GM21390 (cell line): ENCODE data around the gene TAF1A.
"Not testable (repeated sequence)": the region's sequence is repeated elsewhere in the genome, so short reads cannot be mapped to it uniquely, and the experiment has no call there.

Source experiments
- ATAC-seq: cut with Tn5 transposase; IDR thresholded peaks from one replicate; pipeline ENCODE4 v1.9.1; 2021; ENCODE audit not compliant: unreplicated experiment

The TAF1A gene

DNA sequence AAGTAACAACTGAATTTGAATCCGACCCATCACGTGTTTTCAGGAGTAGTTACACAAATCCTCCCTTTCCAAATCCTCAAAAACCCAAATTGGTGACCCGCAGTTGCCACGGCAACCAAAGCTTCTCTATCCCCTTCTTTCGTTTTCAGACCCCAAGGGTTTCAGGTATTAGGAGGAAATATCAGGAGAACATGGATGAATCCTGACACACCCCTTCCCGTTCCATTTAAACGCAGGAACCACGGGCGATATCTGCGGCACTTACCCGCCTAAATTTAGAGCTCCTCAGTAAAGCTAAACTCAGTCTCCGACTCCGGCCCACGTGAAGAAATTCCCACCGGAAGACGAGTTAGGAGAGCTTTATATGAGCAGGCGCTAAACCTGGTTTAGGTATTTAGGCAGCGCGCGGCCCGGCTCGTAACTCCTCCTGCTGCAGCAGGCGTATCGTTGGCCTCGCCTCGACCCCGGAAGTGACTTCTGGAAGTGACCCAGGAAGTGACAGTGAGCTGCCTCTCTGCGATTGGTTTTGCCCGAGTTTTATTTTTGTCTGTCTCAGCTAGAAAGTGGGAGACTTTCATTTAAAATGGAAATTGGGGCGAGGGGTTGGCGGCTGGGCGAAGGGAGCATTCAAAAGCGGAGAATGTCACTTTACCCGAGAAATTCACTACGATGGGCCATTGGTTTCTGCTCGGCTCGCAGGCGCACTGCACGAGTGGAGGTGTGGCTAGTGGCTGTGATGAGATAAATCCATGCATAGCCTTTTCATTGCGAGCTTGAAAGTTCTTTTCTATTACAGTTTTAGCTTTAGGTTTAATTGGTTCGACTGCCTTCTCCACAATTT, at the start of gene TAF1A:
Gene TAF1A, minus strand, starts transcription at position 472 of the 841 bp plus-strand sequence.
- ATAC-seq: peak; percentile 99

DNA sequence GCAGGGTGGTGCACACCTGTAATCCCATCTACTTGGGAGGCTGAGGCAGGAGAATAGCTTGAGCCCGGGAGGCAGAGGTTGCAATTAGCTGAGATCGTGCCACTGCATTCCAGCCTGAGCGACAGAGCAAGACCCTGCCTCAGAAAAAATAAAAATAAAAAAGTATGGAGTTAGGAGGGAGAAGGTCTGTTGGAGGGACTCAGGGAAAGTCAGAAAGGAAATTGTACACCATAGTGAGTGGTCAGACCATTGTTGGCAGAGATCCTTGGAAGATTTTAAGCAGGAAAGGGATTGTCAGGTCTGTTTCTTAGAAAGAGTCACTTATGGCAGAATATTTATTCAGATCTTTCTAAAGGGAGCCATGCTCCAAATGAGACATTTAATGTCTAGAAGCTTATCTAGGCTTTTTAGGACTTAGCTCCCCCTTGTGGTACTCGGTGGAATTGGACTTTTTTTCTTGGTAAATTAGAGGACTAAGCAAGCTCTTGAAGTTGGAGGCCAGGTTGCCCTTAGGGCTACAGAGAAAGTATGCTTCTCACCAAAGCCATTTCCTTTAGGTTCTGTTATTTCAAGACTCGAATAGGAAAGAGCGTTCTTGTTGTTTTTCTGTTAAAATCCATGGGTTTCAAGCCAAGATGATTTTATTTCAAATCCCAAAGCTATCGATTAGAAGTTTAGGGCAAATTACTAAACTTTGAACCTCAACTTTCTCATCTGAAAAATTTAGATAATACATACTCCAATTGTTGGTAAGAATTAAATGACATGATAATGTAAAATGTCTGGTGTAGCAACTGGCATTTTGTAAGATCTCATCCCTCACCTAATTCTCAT, 44.7 kb upstream of the TAF1A start:
- ATAC-seq: peak; percentile 90

- ATAC-seq: no peak
Observed at GRCh38 chr1:222632749-222633148, 43.0 kb upstream of the TAF1A start.

DNA sequence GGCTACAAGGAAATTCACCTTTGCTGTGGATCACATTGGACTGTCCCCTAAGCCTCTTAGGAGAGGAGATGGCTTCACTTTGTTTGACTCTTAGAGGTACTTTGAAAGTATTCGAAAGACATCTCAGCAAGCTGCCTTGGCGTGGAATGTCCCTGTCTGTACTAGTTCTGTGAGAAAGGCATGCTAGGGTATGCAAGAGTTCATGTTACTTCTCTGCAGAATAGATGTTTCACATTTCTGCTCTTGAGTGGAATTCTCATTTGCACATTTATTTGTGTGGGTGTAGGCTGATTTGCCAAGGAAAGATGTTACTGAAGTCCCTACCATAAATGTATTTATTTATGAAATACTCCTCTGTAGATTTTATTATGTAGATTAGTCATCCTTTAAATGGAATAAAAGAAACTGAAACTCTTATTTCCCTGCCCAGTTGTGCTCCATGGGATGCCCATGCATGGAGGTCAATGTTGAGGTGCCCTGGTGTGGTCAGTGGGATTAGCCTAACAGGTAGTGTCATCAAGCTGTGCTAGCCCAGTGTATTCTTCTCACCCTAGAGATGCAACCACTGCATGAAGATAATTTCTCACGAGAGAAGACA, 42.0 kb upstream of the TAF1A start:
- no peak for ATAC-seq

DNA sequence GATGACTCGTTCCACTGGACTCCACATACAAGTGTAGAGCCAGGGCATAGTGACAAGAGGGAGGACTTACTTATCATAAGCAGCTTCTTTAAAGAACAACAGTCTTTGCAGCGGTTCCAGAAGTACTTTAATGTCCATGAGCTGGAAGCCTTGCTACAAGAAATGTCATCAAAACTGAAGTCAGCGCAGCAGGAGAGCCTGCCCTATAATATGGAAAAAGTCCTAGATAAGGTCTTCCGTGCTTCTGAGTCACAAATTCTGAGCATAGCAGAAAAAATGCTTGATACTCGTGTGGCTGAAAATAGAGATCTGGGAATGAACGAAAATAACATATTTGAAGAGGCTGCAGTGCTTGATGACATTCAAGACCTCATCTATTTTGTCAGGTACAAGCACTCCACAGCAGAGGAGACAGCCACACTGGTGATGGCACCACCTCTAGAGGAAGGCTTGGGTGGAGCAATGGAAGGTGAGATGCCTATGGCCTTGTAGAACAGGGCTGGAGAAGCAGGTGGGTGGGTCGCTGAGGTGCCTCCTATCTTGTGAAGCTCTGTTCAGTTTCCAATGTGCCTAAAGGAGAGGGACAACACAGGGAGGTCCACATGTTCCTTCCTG, 40.3 kb upstream of the TAF1A start:
- no peak for ATAC-seq

DNA sequence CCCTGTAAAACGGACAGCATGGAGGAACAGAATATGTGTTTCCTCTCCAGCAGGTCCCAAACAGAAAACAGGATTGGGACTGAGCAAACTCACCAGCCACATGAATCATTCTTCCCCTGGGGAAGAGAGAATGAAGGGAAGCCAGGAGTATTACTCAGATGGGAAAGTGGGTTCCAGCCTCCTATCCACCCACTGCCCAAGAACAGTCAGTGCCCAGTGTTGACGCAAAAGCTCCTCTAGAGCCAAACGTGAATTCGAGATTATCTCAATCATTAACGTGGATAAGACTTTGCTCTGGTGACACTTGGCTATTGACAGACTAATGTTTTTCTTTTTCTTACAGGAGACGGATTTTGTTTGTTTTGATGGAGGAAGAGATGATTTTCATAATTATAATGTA, 37.5 kb upstream of the TAF1A start:
- ATAC-seq: no peak

DNA sequence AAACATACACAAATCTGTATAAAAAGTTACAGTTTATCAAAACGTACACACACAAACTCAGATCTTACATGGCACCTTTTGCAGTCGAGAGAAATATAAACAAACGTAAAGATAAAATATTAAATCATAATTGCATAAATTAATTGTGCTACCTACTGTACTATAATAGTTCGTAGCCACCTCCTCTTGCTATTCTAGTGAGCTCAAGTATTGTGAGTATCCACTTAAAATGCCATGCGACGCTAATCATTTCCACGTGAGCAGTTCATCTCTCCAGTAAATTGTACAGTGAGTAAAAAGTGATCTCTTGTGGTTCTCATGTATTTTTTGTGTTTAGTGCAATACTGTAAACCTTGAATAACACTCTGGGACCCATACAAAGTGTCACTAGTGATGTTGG, 34.5 kb upstream of the TAF1A start:
- ATAC-seq: no peak

GRCh38 chr1:222623458-222623857, 33.7 kb upstream of the TAF1A start:
- no peak for ATAC-seq

DNA sequence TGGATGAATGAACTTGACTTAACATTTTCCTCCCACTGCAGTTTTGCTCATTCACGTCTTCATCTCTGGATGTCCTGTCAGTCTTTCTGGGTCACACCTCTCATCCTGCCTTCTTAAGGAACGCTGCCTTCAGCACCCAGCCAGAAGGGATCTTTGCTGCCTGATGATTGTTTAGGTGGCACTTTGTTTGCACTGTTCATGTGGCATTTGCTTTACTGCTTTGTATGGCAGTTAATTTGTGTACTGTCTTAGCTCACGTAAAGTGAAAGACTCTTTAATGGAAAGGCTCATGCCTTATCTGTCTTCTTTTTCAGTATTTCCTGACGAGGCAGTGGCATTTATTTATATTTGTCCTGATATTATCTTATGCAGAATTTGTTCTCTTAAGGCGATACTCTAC, 33.0 kb upstream of the TAF1A start:
- no peak for ATAC-seq

DNA sequence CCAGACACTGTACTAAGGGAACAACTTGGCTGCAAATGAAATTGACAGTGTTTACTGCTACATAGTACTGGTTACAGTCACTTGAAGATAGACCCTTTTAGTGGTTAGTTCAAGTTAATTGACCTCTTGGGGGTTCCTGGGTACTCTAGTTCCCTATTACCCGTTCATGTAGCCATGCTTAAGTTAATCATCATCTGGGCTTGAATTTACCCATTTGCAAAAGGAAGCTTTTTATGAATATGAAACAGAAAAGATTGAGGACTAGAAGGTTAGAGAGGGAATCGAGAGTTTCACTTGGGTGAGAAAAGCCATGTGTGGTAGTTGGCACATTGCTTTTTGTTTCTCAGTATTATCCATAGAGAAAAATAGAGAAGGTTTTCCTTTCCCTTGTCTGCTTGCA, 30.8 kb upstream of the TAF1A start:
- ATAC-seq: no peak

GRCh38 chr1:222618880-222619596, 29.3 kb upstream of the TAF1A start:
- ATAC-seq: no peak

- ATAC-seq: peak; percentile 62
Observed at GRCh38 chr1:222618001-222618879, 28.5 kb upstream of the TAF1A start, which contains the start of gene MIA3. Gene MIA3, plus strand, starts transcription at chr1:222618097. Its CDS starts 14 bp downstream, at chr1:222618111.

- peak; percentile 84 for ATAC-seq
Observed at GRCh38 chr1:222617367-222617951, 27.7 kb upstream of the TAF1A start.

- no peak for ATAC-seq
Observed at GRCh38 chr1:222616525-222616924, 26.8 kb upstream of the TAF1A start.

DNA sequence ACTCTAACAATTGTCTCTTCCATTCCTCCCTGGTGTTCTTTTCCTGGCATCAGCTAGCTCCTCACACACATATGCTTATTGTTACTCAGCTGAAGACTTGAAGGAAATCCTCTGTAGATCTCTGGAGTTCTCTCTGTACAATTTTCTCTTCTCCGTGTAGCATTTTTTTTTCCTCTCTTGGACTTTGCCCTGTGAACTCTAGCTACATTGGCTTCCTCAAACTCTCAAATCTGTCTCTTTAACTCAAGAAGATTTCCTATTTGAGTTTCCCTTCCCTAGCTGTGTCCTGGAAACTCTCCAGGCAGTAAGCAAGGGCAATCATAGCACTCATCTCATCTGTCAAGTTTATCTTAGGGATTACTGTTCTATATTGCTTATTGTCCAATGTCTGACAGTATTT, 23.9 kb upstream of the TAF1A start:
- no peak for ATAC-seq

DNA sequence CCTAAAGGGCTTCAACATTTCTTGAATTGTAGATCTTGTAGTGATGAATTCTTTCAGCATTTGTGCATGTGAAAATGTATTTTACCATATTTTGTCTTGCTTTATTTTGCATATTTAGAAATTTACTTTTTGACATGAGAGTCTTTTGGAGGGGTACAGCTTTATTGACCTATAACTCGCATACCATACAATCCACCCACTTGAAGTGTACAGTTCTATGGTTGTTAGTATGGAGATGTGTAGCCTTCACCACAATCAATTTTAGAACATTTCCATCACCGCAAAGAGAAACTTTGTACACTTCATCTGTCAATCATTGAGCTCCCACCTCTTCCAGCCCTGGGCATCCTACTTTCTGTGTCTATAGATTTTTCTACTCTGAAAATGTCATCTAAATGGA, 21.0 kb upstream of the TAF1A start:
- ATAC-seq: no peak

DNA sequence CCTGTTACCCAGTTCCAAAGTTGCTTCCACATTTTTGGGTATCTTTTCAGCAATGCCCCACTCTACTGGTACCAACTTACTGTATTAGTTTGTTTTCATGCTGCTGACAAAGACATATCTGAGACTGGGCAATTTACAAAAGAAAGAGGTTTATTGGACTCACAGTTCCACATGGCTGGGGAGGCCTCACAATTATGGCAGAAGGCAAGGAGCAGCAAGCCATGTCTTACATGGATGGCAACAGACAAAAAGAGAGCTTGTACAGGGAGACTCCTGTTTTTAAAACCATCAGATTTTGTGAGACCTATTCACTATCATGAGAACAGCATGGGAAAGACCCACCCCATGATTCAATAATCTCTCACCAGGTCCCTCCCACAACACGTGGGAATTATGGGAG, 19.4 kb upstream of the TAF1A start:
- not testable (repeated sequence) for ATAC-seq

DNA sequence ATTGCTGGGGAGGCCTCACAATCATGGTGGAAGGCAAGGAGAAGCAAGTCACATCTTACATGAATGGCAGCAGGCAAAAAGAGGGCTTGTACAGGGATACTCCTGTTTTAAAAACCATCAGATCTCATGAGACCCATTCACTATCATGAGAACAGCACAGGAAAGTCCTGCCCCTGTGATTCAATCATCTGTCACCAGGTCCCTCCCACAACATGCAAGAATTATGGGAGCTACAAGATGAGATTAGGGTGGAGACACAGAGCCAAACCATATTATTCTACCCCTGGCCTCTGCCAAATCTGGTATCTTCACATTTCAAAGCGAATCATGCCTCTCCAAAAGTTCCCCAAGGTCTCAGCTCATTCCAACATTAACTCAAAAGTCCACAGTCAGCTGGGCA, 17.0 kb upstream of the TAF1A start:
- ATAC-seq: no peak

DNA sequence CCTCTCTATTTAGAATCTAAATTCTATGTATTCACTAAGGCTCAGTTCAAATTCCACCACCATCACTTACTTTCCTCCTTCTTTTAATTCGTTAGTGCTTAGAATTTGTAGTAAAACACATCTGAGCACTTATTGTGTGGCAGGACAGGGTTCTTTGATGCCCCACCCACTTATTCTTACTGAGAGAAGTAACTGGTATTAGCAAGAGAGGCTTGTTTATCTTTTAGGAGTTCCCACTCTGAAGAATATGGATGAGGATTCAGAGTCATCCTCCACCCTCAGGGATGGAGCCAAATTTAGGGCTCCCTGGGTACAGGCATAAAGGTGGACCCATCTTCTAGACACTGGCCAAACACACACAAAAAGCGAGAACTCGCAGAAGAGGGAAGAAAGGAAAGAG, 11.5 kb upstream of the TAF1A start:
- ATAC-seq: no peak
